ENCODE results near the gene CDC42SE1.
"Not testable (repeated sequence)": the region's sequence is repeated elsewhere in the genome, so short reads cannot be mapped to it uniquely, and the experiment has no call there.

CDC42SE1 gene

GRCh38 chr1:151059109-151060006, at the start of gene CDC42SE1:
CDC42SE1 (minus strand) TSS chr1:151059622; CDS start chr1:151055730, 3,892 bp downstream.
- DNase-seq, result peak; percentile 61 to 86

- DNase-seq, result no peak
These were observed 48.9 kb upstream of the CDC42SE1 start for GRCh38 chr1:151108331-151108730.

- no peak for DNase-seq
These were observed 47.5 kb upstream of the CDC42SE1 start for GRCh38 chr1:151106894-151107293.

GRCh38 chr1:151104630-151105029, 45.2 kb upstream of the CDC42SE1 start:
- no peak for DNase-seq

GRCh38 chr1:151098126-151098525, 38.7 kb upstream of the CDC42SE1 start:
- no peak for DNase-seq

- DNase-seq, result not testable (repeated sequence)
These were observed 38.0 kb upstream of the CDC42SE1 start for GRCh38 chr1:151097426-151097825.

- no peak for DNase-seq
These were observed 26.6 kb upstream of the CDC42SE1 start for GRCh38 chr1:151085953-151086559.

GRCh38 chr1:151072224-151072623, 12.8 kb upstream of the CDC42SE1 start:
- no peak for DNase-seq

GRCh38 chr1:151070474-151071276, 11.3 kb upstream of the CDC42SE1 start, which contains the start of gene GABPB2:
GABPB2 (plus strand) TSS chr1:151070761; CDS start chr1:151088190, 17,429 bp downstream.
- DNase-seq, result peak; percentile 96 to 97

GRCh38 chr1:151069103-151069486, 9.7 kb upstream of the CDC42SE1 start:
- no peak for DNase-seq

- DNase-seq, result no peak
These were observed 7.8 kb upstream of the CDC42SE1 start for GRCh38 chr1:151067185-151067584.

GRCh38 chr1:151065089-151065645, 5.7 kb upstream of the CDC42SE1 start:
- DNase-seq, result no peak

- DNase-seq, result no peak
These were observed 3.4 kb upstream of the CDC42SE1 start for GRCh38 chr1:151062741-151063371.

GRCh38 chr1:151061704-151062103, 2.3 kb upstream of the CDC42SE1 start:
- no peak for DNase-seq

GRCh38 chr1:151060657-151061421, 1.4 kb upstream of the CDC42SE1 start:
- DNase-seq, result peak; percentile 18 to 36

GRCh38 chr1:151060007-151060656, 710 bp upstream of the CDC42SE1 start, which contains the start of gene MLLT11:
MLLT11 (plus strand) TSS chr1:151060397; CDS start chr1:151067225, 6,828 bp downstream.
- DNase-seq, result peak; percentile 73 to 83

GRCh38 chr1:151058692-151059091, 730 bp downstream of the CDC42SE1 start:
- DNase-seq, result peak in 1 of 2 experiments; percentile 58

- no peak for DNase-seq
These were observed 3.3 kb downstream of the CDC42SE1 start for GRCh38 chr1:151056149-151056548.

- no peak for DNase-seq
These were observed 3.8 kb downstream of the CDC42SE1 start for GRCh38 chr1:151055581-151055980.

GRCh38 chr1:151054971-151055547, 4.4 kb downstream of the CDC42SE1 start:
- no peak for DNase-seq

Measured in NCI-H446 (cell line).